ENCODE measurements around the gene RWDD1. TPM values are rescaled to one million over a fixed set of nuclear protein-coding genes. Genes with fewer than 3 reads are reported as not detected.
A peak's percentile ranks its signal among the peaks of the same experiment; 100 is the strongest.

The RWDD1 gene
- polyA plus RNA-seq, 1 donor: 46.2 TPM

- DNase-seq: peak; percentile 94
Measured at GRCh38 chr6:116615937-116616736, 44.8 kb downstream of the RWDD1 start, which contains the start of gene RSPH4A. TSS of gene RSPH4A (plus strand) at chr6:116616479. CDS start at chr6:116616624, 145 bp downstream.

DNA sequence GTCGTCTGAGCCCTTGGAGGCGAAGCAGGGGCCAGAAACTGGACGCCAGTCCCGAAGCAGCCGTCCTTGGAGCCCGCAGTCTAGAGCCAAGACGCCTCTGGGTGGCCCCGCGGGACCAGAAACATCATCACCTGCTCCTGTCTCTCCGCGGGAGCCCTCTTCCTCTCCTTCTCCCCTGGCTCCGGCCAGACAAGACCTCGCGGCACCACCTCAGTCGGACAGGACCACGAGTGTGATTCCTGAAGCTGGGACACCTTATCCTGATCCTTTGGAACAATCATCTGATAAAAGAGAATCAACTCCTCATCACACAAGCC lies 45.4 kb downstream of the RWDD1 start:
- no peak for DNase-seq

DNA sequence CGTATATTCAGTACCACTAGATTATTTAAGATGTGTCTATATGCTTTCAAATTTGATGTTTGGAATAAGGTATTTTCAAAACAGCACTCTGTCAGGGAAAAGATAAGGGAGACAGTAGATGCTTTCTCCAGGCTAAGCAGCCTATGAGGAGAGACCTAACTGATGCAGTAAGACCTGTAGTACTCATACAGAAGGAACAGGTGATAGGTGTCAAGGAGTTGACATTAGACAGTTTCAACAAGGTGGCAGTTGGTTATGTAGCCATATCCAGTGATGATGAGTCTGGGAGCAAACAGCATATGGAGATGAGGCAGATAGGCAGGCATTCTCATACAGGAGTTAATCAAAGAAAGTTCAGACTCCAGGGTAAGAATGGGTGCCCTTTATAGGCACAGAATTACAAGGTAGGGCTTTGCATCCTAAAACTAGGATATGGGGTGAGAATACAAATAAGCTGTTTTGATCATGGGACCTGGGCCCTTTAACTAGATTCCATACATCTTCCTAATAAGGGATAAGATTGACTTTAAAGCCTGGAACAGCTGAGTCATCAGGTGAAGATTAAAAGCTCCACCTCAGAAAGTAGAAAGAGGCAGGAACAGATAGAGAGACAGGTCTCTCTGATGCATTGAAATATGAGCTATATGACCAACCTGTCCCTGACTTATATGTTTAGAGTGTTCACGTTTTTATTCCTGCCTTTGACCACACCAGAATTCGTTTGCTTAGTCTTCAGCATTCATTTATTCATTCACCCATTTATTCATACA lies 52.9 kb downstream of the RWDD1 start:
- DNase-seq: no peak

GRCh38 chr6:116625872-116626271 lies 54.6 kb downstream of the RWDD1 start:
- DNase-seq: no peak

DNA sequence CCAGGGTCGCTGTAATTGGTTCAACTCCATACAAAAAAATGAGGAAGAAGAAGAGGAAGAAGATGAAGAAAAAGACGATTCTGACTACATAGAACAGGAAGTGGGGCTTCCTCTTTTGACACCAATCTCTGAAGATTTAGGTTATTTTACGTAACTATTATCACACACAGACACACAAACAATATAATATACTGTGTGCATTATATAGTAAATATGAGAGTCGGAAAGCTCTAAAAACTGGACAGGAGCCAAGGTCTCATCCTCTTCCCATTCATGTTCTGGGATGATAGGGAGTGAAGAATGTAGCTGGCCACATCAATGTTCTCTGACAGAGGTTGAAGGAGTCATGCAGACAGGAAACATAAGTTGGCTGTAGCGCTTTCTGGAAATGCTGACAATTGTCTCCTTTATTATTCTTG lies 58.3 kb downstream of the RWDD1 start:
- DNase-seq: no peak

- no peak for DNase-seq
Measured at GRCh38 chr6:116631379-116631990, 60.2 kb downstream of the RWDD1 start.

GRCh38 chr6:116633685-116634084 lies 62.4 kb downstream of the RWDD1 start:
- DNase-seq: no peak

Other genes starting within 250 kb of the RWDD1 start
- gene DSE, start 200.6 kb upstream of the RWDD1 start, polyA plus RNA-seq (ENCODE audit: insufficient read length): 28.9 TPM
- 3.8 TPM for gene CALHM6, start 110.1 kb upstream of the RWDD1 start, polyA plus RNA-seq (ENCODE audit: insufficient read length)
- gene CALHM5, start 59.9 kb upstream of the RWDD1 start, polyA plus RNA-seq (ENCODE audit: insufficient read length): 2.4 TPM
- not detected for gene TRAPPC3L, start 25.8 kb upstream of the RWDD1 start, polyA plus RNA-seq (ENCODE audit: insufficient read length)
- not detected for gene CALHM4, start 17.8 kb upstream of the RWDD1 start, polyA plus RNA-seq (ENCODE audit: insufficient read length)
- 0.50 TPM for gene RSPH4A, start 45.0 kb downstream of the RWDD1 start, polyA plus RNA-seq (ENCODE audit: insufficient read length)
- 7.2 TPM for gene ZUP1, start 97.3 kb downstream of the RWDD1 start, polyA plus RNA-seq (ENCODE audit: insufficient read length)
- gene KPNA5, start 109.7 kb downstream of the RWDD1 start, polyA plus RNA-seq (ENCODE audit: insufficient read length): 12.2 TPM
- gene FAM162B, start 194.2 kb downstream of the RWDD1 start, polyA plus RNA-seq (ENCODE audit: insufficient read length): 8.0 TPM

Data from hindlimb muscle (tissue), 1 donor.